GOT3 (cell line): ENCODE results near the gene AIFM3.
"Not testable (repeated sequence)": the region's sequence is repeated elsewhere in the genome, so short reads cannot be mapped to it uniquely, and the experiment has no call there.

Experiments
- DNase-seq: peaks from one replicate; lab custom pipeline; 2025; ENCODE audit warnings: mixed read lengths; lab: John Stamatoyannopoulos, UW

AIFM3 gene

GRCh38 chr22:20966883-20967696, at the start of gene AIFM3:
TSS of gene AIFM3 (plus strand) at chr22:20967255. CDS start at chr22:20967945, 690 bp downstream.
- no peak for DNase-seq

GRCh38 chr22:20918663-20919218, 48.3 kb upstream of the AIFM3 start:
- no peak for DNase-seq

GRCh38 chr22:20919718-20920117, 47.3 kb upstream of the AIFM3 start:
- no peak for DNase-seq

GRCh38 chr22:20920881-20921203, 46.2 kb upstream of the AIFM3 start:
- DNase-seq = no peak

GRCh38 chr22:20922141-20922751, 44.8 kb upstream of the AIFM3 start:
- no peak for DNase-seq

- no peak for DNase-seq
These were observed 40.8 kb upstream of the AIFM3 start for GRCh38 chr22:20926243-20926642.

- DNase-seq = no peak
These were observed 39.0 kb upstream of the AIFM3 start for GRCh38 chr22:20927940-20928572.

- DNase-seq = no peak
These were observed 38.5 kb upstream of the AIFM3 start for GRCh38 chr22:20928573-20928967.

GRCh38 chr22:20930004-20930403, 37.1 kb upstream of the AIFM3 start:
- no peak for DNase-seq

GRCh38 chr22:20930435-20930834, 36.6 kb upstream of the AIFM3 start:
- not testable (repeated sequence) for DNase-seq

GRCh38 chr22:20931126-20931654, 35.9 kb upstream of the AIFM3 start:
- DNase-seq = no peak

GRCh38 chr22:20933910-20934309, 33.1 kb upstream of the AIFM3 start:
- no peak for DNase-seq

- not testable (repeated sequence) for DNase-seq
These were observed 32.0 kb upstream of the AIFM3 start for GRCh38 chr22:20935049-20935448.

GRCh38 chr22:20935780-20936539, 31.1 kb upstream of the AIFM3 start:
- not testable (repeated sequence) for DNase-seq

GRCh38 chr22:20937031-20937793, 29.8 kb upstream of the AIFM3 start:
- DNase-seq = no peak

GRCh38 chr22:20937794-20938671, 29.0 kb upstream of the AIFM3 start:
- DNase-seq = no peak

GRCh38 chr22:20939457-20940185, 27.4 kb upstream of the AIFM3 start:
- not testable (repeated sequence) for DNase-seq

- no peak for DNase-seq
These were observed 26.8 kb upstream of the AIFM3 start for GRCh38 chr22:20940186-20940651.

- no peak for DNase-seq
These were observed 26.1 kb upstream of the AIFM3 start for GRCh38 chr22:20940904-20941385.
